MM.1S (cell line): Measurements from ENCODE around the gene RPN2.

ENCODE experiments used
- DNase-seq: peaks from one replicate; pipeline ENCODE4 v3.0.0-alpha.2; 2015
- H2AFZ ChIP-seq: fragments of 300-600 bp; sonication (generic); 2 replicates; pipeline ENCODE4 v1.6.0; 2016; ENCODE audit warnings: antibody characterized with exemption, low read length
- H3F3A ChIP-seq: fragments of 300-600 bp; sonication (generic); 2 replicates; pipeline ENCODE4 v1.6.1; 2016; ENCODE audit warnings: mild to moderate bottlenecking, antibody characterized with exemption, low read length, moderate library complexity, mixed read lengths; ENCODE audit not compliant: insufficient read depth
- H3K27ac ChIP-seq: fragments of 300-600 bp; sonication (generic); 2 replicates; pipeline ENCODE4 v1.5.1; 2016; ENCODE audit warnings: mild to moderate bottlenecking, low read length
- H3K27me3 ChIP-seq: fragments of 300-600 bp; sonication (generic); replicated peaks from 2 replicates; pipeline ENCODE4 v1.6.0; 2016; ENCODE audit warnings: low read length; ENCODE audit not compliant: insufficient read depth
- H3K36me3 ChIP-seq: fragments of 300-600 bp; sonication (generic); replicated peaks from 2 replicates; pipeline ENCODE4 v1.6.1; 2016; ENCODE audit warnings: mild to moderate bottlenecking, low read length, mixed read lengths; ENCODE audit not compliant: insufficient read depth
- H3K4me1 ChIP-seq: fragments of 300-600 bp; sonication (generic); 2 replicates; pipeline ENCODE4 v1.6.1; 2016; ENCODE audit warnings: low read length, mixed read lengths
- H3K4me2 ChIP-seq: fragments of 300-600 bp; sonication (generic); 2 replicates; pipeline ENCODE4 v1.6.0; 2016; ENCODE audit warnings: low read depth, low read length
- H3K4me3 ChIP-seq: fragments of 300-600 bp; sonication (generic); 2 replicates; pipeline ENCODE4 v1.5.1; 2016; ENCODE audit warnings: low read length, mixed read lengths
- H3K79me2 ChIP-seq: fragments of 300-600 bp; sonication (generic); 2 replicates; pipeline ENCODE4 v1.6.1; 2016; ENCODE audit warnings: mixed run types, low read length, mixed read lengths
- H3K9ac ChIP-seq: fragments of 300-600 bp; sonication (generic); 2 replicates; pipeline ENCODE4 v1.6.1; 2016; ENCODE audit warnings: low read length, mixed read lengths
- H3K9me2 ChIP-seq: fragments of 300-600 bp; sonication (generic); replicated peaks from 2 replicates; pipeline ENCODE4 v1.6.1; 2016; ENCODE audit warnings: mild to moderate bottlenecking, low read length, mixed read lengths; ENCODE audit not compliant: insufficient read depth
- H3K9me3 ChIP-seq: fragments of 300-600 bp; sonication (generic); replicated peaks from 2 replicates; pipeline ENCODE4 v1.6.1; 2016; ENCODE audit warnings: mild to moderate bottlenecking, low read length, mixed read lengths; ENCODE audit not compliant: insufficient read depth
- H4K20me1 ChIP-seq: fragments of 300-600 bp; sonication (generic); 2 replicates; pipeline ENCODE4 v1.6.1; 2016; ENCODE audit warnings: mild to moderate bottlenecking, low read length, moderate library complexity, mixed read lengths; ENCODE audit not compliant: insufficient read depth
- EZH2 ChIP-seq: fragments of 300-600 bp; sonication (generic); optimal IDR thresholded peaks from 2 replicates; pipeline ENCODE3; 2017; ENCODE audit warnings: low read depth, mild to moderate bottlenecking, antibody characterized with exemption, low read length, mixed read lengths
- EZH2phosphoT487 ChIP-seq: fragments of 300-600 bp; sonication (generic); IDR thresholded peaks from 2 replicates; pipeline ENCODE4 v1.6.1; 2018; ENCODE audit warnings: antibody characterized with exemption, low read length
- TF ChIP-seq, protein P1 (sequence below): fragments of 300-600 bp; sonication (generic); IDR thresholded peaks from 2 replicates; pipeline ENCODE4 v1.5.1; 2016; ENCODE audit warnings: antibody characterized with exemption, low read length, mixed read lengths

RPN2 gene

DNA sequence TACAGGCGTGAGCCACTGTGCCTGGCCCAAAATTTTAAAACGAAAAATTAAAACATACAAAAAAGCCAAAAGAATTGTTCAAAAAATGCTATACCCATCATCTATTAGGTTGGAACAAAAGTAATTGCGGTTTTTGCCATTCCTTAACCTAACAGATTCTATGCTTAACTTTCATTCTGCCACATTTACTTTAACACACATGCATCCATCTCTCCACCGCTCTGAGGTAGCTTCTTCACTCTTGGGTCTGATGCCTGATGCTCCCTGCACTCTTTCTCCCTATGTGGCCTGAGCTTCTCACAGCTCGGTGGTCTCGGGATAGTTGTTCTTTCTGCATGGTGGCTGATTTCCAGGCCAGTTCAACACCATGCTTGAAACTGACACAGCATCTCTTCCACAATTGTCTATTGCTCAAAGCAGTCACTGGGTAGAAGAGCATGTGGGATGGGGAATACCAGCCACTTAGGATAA, 105.6 kb downstream of the RPN2 start:
- H3K4me3 ChIP-seq: no peak overlapping the region
- H3K27me3 ChIP-seq: no peaks in the 10 kb centered on the region
- H3K9me3 ChIP-seq: no peaks in the 10 kb centered on the region
- H3F3A ChIP-seq: no peaks in the 10 kb centered on the region
- no peaks in the 10 kb centered on the region for H3K9me2 ChIP-seq
- TF ChIP-seq EZH2phosphoT487 (no peak), EZH2 (no peak)
- TF ChIP-seq, protein P1, sequence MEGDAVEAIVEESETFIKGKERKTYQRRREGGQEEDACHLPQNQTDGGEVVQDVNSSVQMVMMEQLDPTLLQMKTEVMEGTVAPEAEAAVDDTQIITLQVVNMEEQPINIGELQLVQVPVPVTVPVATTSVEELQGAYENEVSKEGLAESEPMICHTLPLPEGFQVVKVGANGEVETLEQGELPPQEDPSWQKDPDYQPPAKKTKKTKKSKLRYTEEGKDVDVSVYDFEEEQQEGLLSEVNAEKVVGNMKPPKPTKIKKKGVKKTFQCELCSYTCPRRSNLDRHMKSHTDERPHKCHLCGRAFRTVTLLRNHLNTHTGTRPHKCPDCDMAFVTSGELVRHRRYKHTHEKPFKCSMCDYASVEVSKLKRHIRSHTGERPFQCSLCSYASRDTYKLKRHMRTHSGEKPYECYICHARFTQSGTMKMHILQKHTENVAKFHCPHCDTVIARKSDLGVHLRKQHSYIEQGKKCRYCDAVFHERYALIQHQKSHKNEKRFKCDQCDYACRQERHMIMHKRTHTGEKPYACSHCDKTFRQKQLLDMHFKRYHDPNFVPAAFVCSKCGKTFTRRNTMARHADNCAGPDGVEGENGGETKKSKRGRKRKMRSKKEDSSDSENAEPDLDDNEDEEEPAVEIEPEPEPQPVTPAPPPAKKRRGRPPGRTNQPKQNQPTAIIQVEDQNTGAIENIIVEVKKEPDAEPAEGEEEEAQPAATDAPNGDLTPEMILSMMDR: no peak
- no peaks in the 10 kb centered on the region for H3K4me1 ChIP-seq
- DNase-seq: no peak
- H3K36me3 ChIP-seq: no peaks in the 10 kb centered on the region
- no peak overlapping the region for H3K4me2 ChIP-seq
- H4K20me1 ChIP-seq: no peaks in the 10 kb centered on the region
- no peak overlapping the region for H2AFZ ChIP-seq
- H3K9ac ChIP-seq: no peak overlapping the region
- no peak overlapping the region for H3K27ac ChIP-seq
- H3K79me2 ChIP-seq: peaks cover 2% of the 10 kb centered on the region

- Histone ChIP-seq H4K20me1 (no peaks in the 10 kb centered on the region), H3K4me3 (no peak overlapping the region), H3K4me1 (no peaks in the 10 kb centered on the region), H3K79me2 (peaks cover 13% of the 10 kb centered on the region), H3F3A (no peaks in the 10 kb centered on the region), H2AFZ (no peak overlapping the region), H3K9me3 (no peaks in the 10 kb centered on the region), H3K27me3 (no peaks in the 10 kb centered on the region), H3K27ac (no peak overlapping the region), H3K9ac (no peak overlapping the region), H3K36me3 (no peaks in the 10 kb centered on the region), H3K4me2 (no peak overlapping the region), H3K9me2 (no peaks in the 10 kb centered on the region)
- DNase-seq: no peak
- TF ChIP-seq EZH2phosphoT487: no peak
- TF ChIP-seq EZH2: no peak
- TF ChIP-seq, protein P1: no peak
Observed at GRCh38 chr20:37285664-37286374, 106.7 kb downstream of the RPN2 start.

- no peak overlapping the region for H3K27ac ChIP-seq
Observed at GRCh38 chr20:37288091-37288490, 109.0 kb downstream of the RPN2 start.

More at GRCh38 chr20:37288091-37288490, 109.0 kb downstream of the RPN2 start:
- H2AFZ ChIP-seq: no peak overlapping the region
- peaks cover 30% of the 10 kb centered on the region for H3K79me2 ChIP-seq
- DNase-seq: no peak
- no peak for TF ChIP-seq EZH2phosphoT487
- no peak for TF ChIP-seq EZH2
- TF ChIP-seq, protein P1: no peak
- no peaks in the 10 kb centered on the region for H3F3A ChIP-seq
- no peak overlapping the region for H3K4me2 ChIP-seq
- no peaks in the 10 kb centered on the region for H3K9me2 ChIP-seq
- no peaks in the 10 kb centered on the region for H4K20me1 ChIP-seq
- H3K9ac ChIP-seq: no peak overlapping the region
- no peaks in the 10 kb centered on the region for H3K36me3 ChIP-seq
- no peaks in the 10 kb centered on the region for H3K27me3 ChIP-seq
- H3K4me1 ChIP-seq: no peaks in the 10 kb centered on the region
- H3K4me3 ChIP-seq: no peak overlapping the region
- no peaks in the 10 kb centered on the region for H3K9me3 ChIP-seq
